PFSK-1 (cell line): Measurements from ENCODE around the gene SENP7.

ENCODE experiments used
- POLR2AphosphoS5 ChIP-seq: IDR thresholded peaks from 2 replicates; pipeline ENCODE4 v1.6.1; 2012; ENCODE audit warnings: low read depth, mild to moderate bottlenecking, control low read depth, low read length, moderate library complexity
- TF ChIP-seq, protein P1 (sequence below), 2 experiments: IDR thresholded peaks; 2 replicates each; pipeline versions ENCODE4 v1.6.1 to v1.8.0; 2011 to 2012; ENCODE audit warnings: low read depth in 2 of 2, low read length in 2 of 2, control low read depth in 1 of 2, inconsistent platforms in 1 of 2, mild to moderate bottlenecking in 1 of 2, moderate library complexity in 1 of 2; ENCODE audit not compliant: insufficient read depth in 1 of 2

DNA sequence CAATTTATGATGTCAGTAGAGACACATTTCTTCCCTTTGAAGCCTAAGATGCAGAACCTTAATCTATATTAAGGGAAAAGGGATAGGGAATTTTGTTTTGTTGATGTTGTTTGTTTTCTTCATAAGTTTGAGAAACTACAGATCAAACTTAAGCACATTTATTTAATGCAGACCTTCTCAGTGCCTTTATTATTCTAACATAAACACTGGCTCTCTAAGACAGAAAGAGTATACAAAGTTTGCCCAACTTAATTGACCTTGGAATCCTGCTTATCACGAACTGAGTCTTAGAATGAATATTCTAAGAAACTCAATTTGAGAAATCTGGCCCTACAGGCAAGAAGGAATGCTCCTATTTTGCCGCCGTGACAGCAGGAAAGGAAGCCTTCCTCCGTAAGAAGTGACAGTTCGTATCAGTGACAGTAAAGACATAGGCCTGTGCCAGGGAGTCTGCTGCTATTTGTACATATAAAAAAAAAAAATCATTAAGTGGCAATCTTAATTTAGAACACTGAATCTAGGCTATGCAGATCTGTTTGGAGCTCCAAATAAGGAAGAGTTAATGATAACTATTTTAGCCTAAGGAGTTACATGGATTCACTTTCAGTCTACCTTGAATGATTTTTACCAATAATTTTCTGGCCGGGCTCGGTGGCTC, 183.9 kb downstream of the SENP7 start:
- no peak for TF ChIP-seq POLR2AphosphoS5
- TF ChIP-seq, protein P1, sequence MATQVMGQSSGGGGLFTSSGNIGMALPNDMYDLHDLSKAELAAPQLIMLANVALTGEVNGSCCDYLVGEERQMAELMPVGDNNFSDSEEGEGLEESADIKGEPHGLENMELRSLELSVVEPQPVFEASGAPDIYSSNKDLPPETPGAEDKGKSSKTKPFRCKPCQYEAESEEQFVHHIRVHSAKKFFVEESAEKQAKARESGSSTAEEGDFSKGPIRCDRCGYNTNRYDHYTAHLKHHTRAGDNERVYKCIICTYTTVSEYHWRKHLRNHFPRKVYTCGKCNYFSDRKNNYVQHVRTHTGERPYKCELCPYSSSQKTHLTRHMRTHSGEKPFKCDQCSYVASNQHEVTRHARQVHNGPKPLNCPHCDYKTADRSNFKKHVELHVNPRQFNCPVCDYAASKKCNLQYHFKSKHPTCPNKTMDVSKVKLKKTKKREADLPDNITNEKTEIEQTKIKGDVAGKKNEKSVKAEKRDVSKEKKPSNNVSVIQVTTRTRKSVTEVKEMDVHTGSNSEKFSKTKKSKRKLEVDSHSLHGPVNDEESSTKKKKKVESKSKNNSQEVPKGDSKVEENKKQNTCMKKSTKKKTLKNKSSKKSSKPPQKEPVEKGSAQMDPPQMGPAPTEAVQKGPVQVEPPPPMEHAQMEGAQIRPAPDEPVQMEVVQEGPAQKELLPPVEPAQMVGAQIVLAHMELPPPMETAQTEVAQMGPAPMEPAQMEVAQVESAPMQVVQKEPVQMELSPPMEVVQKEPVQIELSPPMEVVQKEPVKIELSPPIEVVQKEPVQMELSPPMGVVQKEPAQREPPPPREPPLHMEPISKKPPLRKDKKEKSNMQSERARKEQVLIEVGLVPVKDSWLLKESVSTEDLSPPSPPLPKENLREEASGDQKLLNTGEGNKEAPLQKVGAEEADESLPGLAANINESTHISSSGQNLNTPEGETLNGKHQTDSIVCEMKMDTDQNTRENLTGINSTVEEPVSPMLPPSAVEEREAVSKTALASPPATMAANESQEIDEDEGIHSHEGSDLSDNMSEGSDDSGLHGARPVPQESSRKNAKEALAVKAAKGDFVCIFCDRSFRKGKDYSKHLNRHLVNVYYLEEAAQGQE (IDR thresholded peaks at IDR 0.05; ENCODE audit: insufficient read depth in 1 of 2, low read depth in 2 of 2, low read length in 2 of 2), result no peak
